ENCODE results near the gene TNFRSF8. TPM values are rescaled to one million over a fixed set of nuclear protein-coding genes. Genes with fewer than 3 reads are reported as not detected.

Gene TNFRSF8
- total RNA-seq, 1 donor from 2014 or later, result 0.31 TPM

DNA sequence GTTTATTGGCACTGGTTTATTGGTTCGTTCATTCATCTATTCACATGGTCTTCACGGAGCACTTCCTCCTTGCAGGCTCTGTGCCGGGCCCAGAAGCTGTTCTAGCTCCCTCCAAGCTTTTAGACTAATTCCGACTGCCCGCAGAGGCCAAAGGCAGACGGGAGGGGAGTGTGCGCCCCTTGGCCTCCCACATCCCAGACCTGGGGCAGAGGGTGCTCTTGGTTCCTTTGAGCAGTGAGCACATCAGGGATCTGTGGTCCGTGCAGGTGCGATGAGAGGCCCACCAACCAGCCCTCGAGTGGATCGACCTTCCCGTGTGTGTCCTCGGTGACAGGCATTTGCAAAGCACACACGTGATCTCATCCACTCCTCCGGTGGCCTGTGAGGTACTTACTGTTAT is 65.0 kb downstream of the TNFRSF8 start:
- no peak for DNase-seq (ENCODE audit: low spot score in 2 of 2, unreplicated experiment in 2 of 2)
- H3K4me3 Mint-ChIP-seq, result no peak overlapping the region
- peaks cover 5% of the 10 kb centered on the region for H3K27me3 Mint-ChIP-seq (ENCODE audit: low read depth)
- H3K27ac Mint-ChIP-seq, result no peak overlapping the region
- no peaks in the 10 kb centered on the region for H3K36me3 Mint-ChIP-seq
- no peaks in the 10 kb centered on the region for H3K9me3 Mint-ChIP-seq
- TF ChIP-seq, protein P1, sequence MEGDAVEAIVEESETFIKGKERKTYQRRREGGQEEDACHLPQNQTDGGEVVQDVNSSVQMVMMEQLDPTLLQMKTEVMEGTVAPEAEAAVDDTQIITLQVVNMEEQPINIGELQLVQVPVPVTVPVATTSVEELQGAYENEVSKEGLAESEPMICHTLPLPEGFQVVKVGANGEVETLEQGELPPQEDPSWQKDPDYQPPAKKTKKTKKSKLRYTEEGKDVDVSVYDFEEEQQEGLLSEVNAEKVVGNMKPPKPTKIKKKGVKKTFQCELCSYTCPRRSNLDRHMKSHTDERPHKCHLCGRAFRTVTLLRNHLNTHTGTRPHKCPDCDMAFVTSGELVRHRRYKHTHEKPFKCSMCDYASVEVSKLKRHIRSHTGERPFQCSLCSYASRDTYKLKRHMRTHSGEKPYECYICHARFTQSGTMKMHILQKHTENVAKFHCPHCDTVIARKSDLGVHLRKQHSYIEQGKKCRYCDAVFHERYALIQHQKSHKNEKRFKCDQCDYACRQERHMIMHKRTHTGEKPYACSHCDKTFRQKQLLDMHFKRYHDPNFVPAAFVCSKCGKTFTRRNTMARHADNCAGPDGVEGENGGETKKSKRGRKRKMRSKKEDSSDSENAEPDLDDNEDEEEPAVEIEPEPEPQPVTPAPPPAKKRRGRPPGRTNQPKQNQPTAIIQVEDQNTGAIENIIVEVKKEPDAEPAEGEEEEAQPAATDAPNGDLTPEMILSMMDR (IDR thresholded peaks at IDR 0.05; ENCODE audit: unreplicated experiment), result no peak
- H3K4me1 Mint-ChIP-seq, result peaks cover 6% of the 10 kb centered on the region

- TF ChIP-seq, protein P1 (IDR thresholded peaks at IDR 0.05; ENCODE audit: unreplicated experiment), result no peak
- Mint-ChIP-seq H3K4me1 (peaks cover 6% of the 10 kb centered on the region), H3K27me3 (ENCODE audit: low read depth) (peaks cover 3% of the 10 kb centered on the region), H3K9me3 (no peaks in the 10 kb centered on the region), H3K4me3 (no peak overlapping the region), H3K36me3 (no peaks in the 10 kb centered on the region), H3K27ac (no peak overlapping the region)
- no peak for DNase-seq (ENCODE audit: low spot score in 2 of 2, unreplicated experiment in 2 of 2)
Observed at GRCh38 chr1:12129624-12130023, 66.5 kb downstream of the TNFRSF8 start.

- Mint-ChIP-seq H3K4me1 (peaks cover 1% of the 10 kb centered on the region), H3K9me3 (no peaks in the 10 kb centered on the region), H3K36me3 (no peaks in the 10 kb centered on the region), H3K27ac (no peak overlapping the region), H3K4me3 (no peak overlapping the region), H3K27me3 (ENCODE audit: low read depth) (no peaks in the 10 kb centered on the region)
- no peak for DNase-seq (ENCODE audit: low spot score in 2 of 2, unreplicated experiment in 2 of 2)
- TF ChIP-seq, protein P1 (IDR thresholded peaks at IDR 0.05; ENCODE audit: unreplicated experiment), result no peak
Observed at GRCh38 chr1:12130466-12131130, 67.5 kb downstream of the TNFRSF8 start.

DNA sequence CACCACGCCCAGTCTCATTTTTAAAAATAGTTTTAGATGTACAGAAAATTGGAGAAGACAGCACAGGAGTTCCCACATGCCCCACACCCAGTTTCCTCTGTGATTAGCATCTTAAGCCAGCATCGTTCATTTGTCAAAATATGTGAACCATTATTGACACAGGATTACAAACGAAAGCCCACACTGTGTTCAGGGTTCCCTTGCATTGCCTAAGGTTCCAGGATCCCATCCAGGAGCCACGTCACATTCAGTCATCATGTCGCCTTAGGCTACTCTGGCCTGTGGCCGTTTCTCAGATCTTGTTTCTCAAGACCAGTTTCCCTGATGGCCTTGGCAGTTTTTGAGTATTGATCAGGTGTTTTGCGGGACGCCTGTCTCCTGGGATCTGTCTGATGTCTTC is 69.0 kb downstream of the TNFRSF8 start:
- no peaks in the 10 kb centered on the region for H3K36me3 Mint-ChIP-seq
- no peaks in the 10 kb centered on the region for H3K27me3 Mint-ChIP-seq (ENCODE audit: low read depth)
- no peaks in the 10 kb centered on the region for H3K9me3 Mint-ChIP-seq
- no peak overlapping the region for H3K27ac Mint-ChIP-seq
- no peak for DNase-seq (ENCODE audit: low spot score in 2 of 2, unreplicated experiment in 2 of 2)
- H3K4me3 Mint-ChIP-seq, result no peak overlapping the region
- H3K4me1 Mint-ChIP-seq, result no peaks in the 10 kb centered on the region
- TF ChIP-seq, protein P1 (IDR thresholded peaks at IDR 0.05; ENCODE audit: unreplicated experiment), result no peak

GRCh38 chr1:12134716-12135115 is 71.6 kb downstream of the TNFRSF8 start:
- TF ChIP-seq, protein P1 (IDR thresholded peaks at IDR 0.05; ENCODE audit: unreplicated experiment), result no peak
- Mint-ChIP-seq H3K4me3 (no peak overlapping the region), H3K36me3 (no peaks in the 10 kb centered on the region), H3K27me3 (ENCODE audit: low read depth) (no peaks in the 10 kb centered on the region), H3K4me1 (no peaks in the 10 kb centered on the region), H3K9me3 (no peaks in the 10 kb centered on the region), H3K27ac (no peak overlapping the region)
- DNase-seq (ENCODE audit: low spot score in 2 of 2, unreplicated experiment in 2 of 2), result no peak

All from mesothelial cell of epicardium (in vitro differentiated cells).